ENCODE results near the gene CHFR. TPM values are rescaled to one million over a fixed set of nuclear protein-coding genes. Genes with fewer than 3 reads are reported as not detected.
A peak's percentile ranks its signal among the peaks of the same experiment; 100 is the strongest.

Gene CHFR
- total RNA-seq, 1 donor: 55.0 TPM

GRCh38 chr12:132807295-132808092, 79.9 kb downstream of the CHFR start:
- no peak for TF ChIP-seq CTCF (IDR thresholded peaks at IDR 0.05; ENCODE audit: extremely low read depth, low read depth, low read length)
- no peaks in the 10 kb centered on the region for H3K9me3 ChIP-seq (ENCODE audit: low read depth, low read length)
- no peak overlapping the region for H3K4me2 ChIP-seq (ENCODE audit: insufficient read depth, low read length)
- H2AFZ ChIP-seq (ENCODE audit: low read length): no peak overlapping the region
- no peak overlapping the region for H3K4me3 ChIP-seq (ENCODE audit: insufficient read depth, low read length)
- DNase-seq (ENCODE audit: insufficient read length, low spot score, missing footprints): peak; percentile 73
- peaks cover 21% of the 10 kb centered on the region for H3K4me1 ChIP-seq (ENCODE audit: insufficient read depth, low read length)
- no peaks in the 10 kb centered on the region for H3K27me3 ChIP-seq (ENCODE audit: insufficient read depth, low read length)
- no peak overlapping the region for H3K27ac ChIP-seq (ENCODE audit: low read depth, low read length)
- peaks cover 86% of the 10 kb centered on the region for H3K36me3 ChIP-seq (ENCODE audit: insufficient read depth, low read length)
- peaks cover 65% of the 10 kb centered on the region for H4K20me1 ChIP-seq (ENCODE audit: insufficient read depth, low read length)
- peaks cover 64% of the 10 kb centered on the region for H3K79me2 ChIP-seq (ENCODE audit: insufficient read depth, low read length)

GRCh38 chr12:132806857-132807256, 80.5 kb downstream of the CHFR start:
- Histone ChIP-seq H3K4me1 (ENCODE audit: insufficient read depth, low read length) (peaks cover 15% of the 10 kb centered on the region), H2AFZ (ENCODE audit: low read length) (no peak overlapping the region), H3K4me3 (ENCODE audit: insufficient read depth, low read length) (no peak overlapping the region), H3K4me2 (ENCODE audit: insufficient read depth, low read length) (no peak overlapping the region), H3K9me3 (ENCODE audit: low read depth, low read length) (no peaks in the 10 kb centered on the region), H3K27me3 (ENCODE audit: insufficient read depth, low read length) (no peaks in the 10 kb centered on the region), H3K27ac (ENCODE audit: low read depth, low read length) (no peak overlapping the region), H3K36me3 (ENCODE audit: insufficient read depth, low read length) (peaks cover 84% of the 10 kb centered on the region), H3K79me2 (ENCODE audit: insufficient read depth, low read length) (peaks cover 67% of the 10 kb centered on the region), H4K20me1 (ENCODE audit: insufficient read depth, low read length) (peaks cover 61% of the 10 kb centered on the region)
- DNase-seq (ENCODE audit: insufficient read length, low spot score, missing footprints): peak; percentile 68
- no peak for TF ChIP-seq CTCF (IDR thresholded peaks at IDR 0.05; ENCODE audit: extremely low read depth, low read depth, low read length)

- Histone ChIP-seq H2AFZ (ENCODE audit: low read length) (no peak overlapping the region), H3K27ac (ENCODE audit: low read depth, low read length) (peak overlapping the region; percentile 41), H3K79me2 (ENCODE audit: insufficient read depth, low read length) (peaks cover 73% of the 10 kb centered on the region), H3K4me2 (ENCODE audit: insufficient read depth, low read length) (peak overlapping the region; percentile 32), H3K36me3 (ENCODE audit: insufficient read depth, low read length) (peaks cover 86% of the 10 kb centered on the region), H3K4me3 (ENCODE audit: insufficient read depth, low read length) (no peak overlapping the region), H3K4me1 (ENCODE audit: insufficient read depth, low read length) (peaks cover 15% of the 10 kb centered on the region), H4K20me1 (ENCODE audit: insufficient read depth, low read length) (peaks cover 58% of the 10 kb centered on the region), H3K27me3 (ENCODE audit: insufficient read depth, low read length) (no peaks in the 10 kb centered on the region), H3K9me3 (ENCODE audit: low read depth, low read length) (no peaks in the 10 kb centered on the region)
- no peak for DNase-seq (ENCODE audit: insufficient read length, low spot score, missing footprints)
- no peak for TF ChIP-seq CTCF (IDR thresholded peaks at IDR 0.05; ENCODE audit: extremely low read depth, low read depth, low read length)
Observed at GRCh38 chr12:132804426-132804861, 83.0 kb downstream of the CHFR start.

- Histone ChIP-seq H4K20me1 (ENCODE audit: insufficient read depth, low read length) (peaks cover 64% of the 10 kb centered on the region), H3K36me3 (ENCODE audit: insufficient read depth, low read length) (peaks cover 89% of the 10 kb centered on the region)
- DNase-seq (ENCODE audit: insufficient read length, low spot score, missing footprints): peak; percentile 99
Observed at GRCh38 chr12:132803888-132804287, 83.5 kb downstream of the CHFR start.

More at GRCh38 chr12:132803888-132804287, 83.5 kb downstream of the CHFR start:
- Histone ChIP-seq H3K27me3 (ENCODE audit: insufficient read depth, low read length) (no peaks in the 10 kb centered on the region), H3K4me1 (ENCODE audit: insufficient read depth, low read length) (peaks cover 15% of the 10 kb centered on the region), H2AFZ (ENCODE audit: low read length) (no peak overlapping the region), H3K9me3 (ENCODE audit: low read depth, low read length) (no peaks in the 10 kb centered on the region), H3K4me2 (ENCODE audit: insufficient read depth, low read length) (peak overlapping the region; percentile 32), H3K27ac (ENCODE audit: low read depth, low read length) (peak overlapping the region; percentile 79), H3K4me3 (ENCODE audit: insufficient read depth, low read length) (no peak overlapping the region), H3K79me2 (ENCODE audit: insufficient read depth, low read length) (peaks cover 77% of the 10 kb centered on the region)
- no peak for TF ChIP-seq CTCF (IDR thresholded peaks at IDR 0.05; ENCODE audit: extremely low read depth, low read depth, low read length)

All from osteoblast (primary cell).